GM23248 (cell line): Measurements from ENCODE around the gene NRM. TPM values are rescaled to one million over a fixed set of nuclear protein-coding genes. Genes with fewer than 3 reads are reported as not detected.
"Not testable (repeated sequence)": the region's sequence is repeated elsewhere in the genome, so short reads cannot be mapped to it uniquely, and the experiment has no call there.

Experiments used
- DNase-seq: peaks from one replicate; pipeline ENCODE4 v3.0.0-alpha.2; 2015
- H2AFZ ChIP-seq: fragments of 200-600 bp; sonication (generic); 2 replicates; pipeline ENCODE4 v1.6.1; 2016; ENCODE audit warnings: antibody characterized with exemption
- H3F3A ChIP-seq: fragments of 200-600 bp; sonication (generic); 2 replicates; pipeline ENCODE4 v1.6.1; 2016; ENCODE audit warnings: mild to moderate bottlenecking, antibody characterized with exemption, mixed run types; ENCODE audit not compliant: insufficient read depth
- H3K27ac ChIP-seq: fragments of 200-600 bp; sonication (generic); 2 replicates; pipeline ENCODE4 v1.5.1; 2016; ENCODE audit warnings: mild to moderate bottlenecking
- H3K27me3 ChIP-seq: fragments of 200-600 bp; sonication (generic); replicated peaks from 2 replicates; pipeline ENCODE4 v1.6.1; 2016; ENCODE audit warnings: mild to moderate bottlenecking; ENCODE audit not compliant: insufficient read depth
- H3K36me3 ChIP-seq: fragments of 200-600 bp; sonication (generic); 2 replicates; pipeline ENCODE4 v1.6.1; 2016; ENCODE audit warnings: low read depth, mild to moderate bottlenecking
- H3K4me1 ChIP-seq: fragments of 200-600 bp; sonication (generic); 2 replicates; pipeline ENCODE4 v1.6.1; 2016; ENCODE audit warnings: mild to moderate bottlenecking; ENCODE audit not compliant: insufficient read depth
- H3K4me2 ChIP-seq: fragments of 200-600 bp; sonication (generic); one replicate; pipeline ENCODE4 v1.6.1; 2016; ENCODE audit warnings: mild to moderate bottlenecking; ENCODE audit not compliant: unreplicated experiment
- H3K4me3 ChIP-seq: fragments of 200-600 bp; sonication (generic); 2 replicates; pipeline ENCODE4 v1.5.1; 2016; ENCODE audit warnings: mild to moderate bottlenecking
- H3K79me2 ChIP-seq: fragments of 200-600 bp; sonication (generic); 2 replicates; pipeline ENCODE4 v1.6.1; 2016; ENCODE audit warnings: mild to moderate bottlenecking; ENCODE audit not compliant: insufficient read depth
- H3K9ac ChIP-seq: fragments of 200-600 bp; sonication (generic); 2 replicates; pipeline ENCODE4 v1.6.1; 2016; ENCODE audit warnings: mild to moderate bottlenecking
- H3K9me2 ChIP-seq: fragments of 200-600 bp; sonication (generic); 2 replicates; pipeline ENCODE4 v1.6.1; 2016; ENCODE audit warnings: mixed run types, mild to moderate bottlenecking, moderate library complexity; ENCODE audit not compliant: insufficient read depth
- H3K9me3 ChIP-seq: fragments of 200-600 bp; sonication (generic); one replicate; pipeline ENCODE4 v1.6.1; 2017; ENCODE audit warnings: low read depth
- H4K20me1 ChIP-seq: fragments of 200-600 bp; sonication (generic); 2 replicates; pipeline ENCODE4 v1.6.0; 2016; ENCODE audit not compliant: insufficient read depth
- EZH2 ChIP-seq: fragments of 200-600 bp; sonication (generic); IDR thresholded peaks from 2 replicates; pipeline ENCODE4 v1.6.1; 2018; ENCODE audit warnings: antibody characterized with exemption, mild to moderate bottlenecking; ENCODE audit not compliant: insufficient read depth, poor library complexity, severe bottlenecking
- EZH2phosphoT487 ChIP-seq: fragments of 200-600 bp; sonication (generic); IDR thresholded peaks from 2 replicates; pipeline ENCODE4 v1.6.1; 2018; ENCODE audit warnings: antibody characterized with exemption, moderate library complexity, mild to moderate bottlenecking, low read depth; ENCODE audit not compliant: insufficient read depth
- WGBS, 2 experiments: methylation state at CpG; one replicate each; pipeline ENCODE4 v1.1.6; 2015 to 2017; ENCODE audit warnings: low lambda C conversion rate in 2 of 2, low coverage in 1 of 2; ENCODE audit errors: missing lambda C conversion rate in 2 of 2; 5-methylcytosine and 5-hydroxymethylcytosine counted together
- in situ Hi-C: fragments of 300-500 bp; cut with MboI; formaldehyde crosslinking; loops from 2 replicates; pipeline ENCODE4 v1.15.0; 2020
- polyA plus RNA-seq: library from polyadenylated mRNA; unstranded; fragments of >200 nt; fragmentation: Nextera tagmentation; extraction: Ambion mirVana; gene quantifications from 2 replicates; pipeline ENCODE4 v1.2.1, GENCODE V29; 2016
- total RNA-seq: library from RNA; depleted of rRNA; stranded (reverse); fragments of >200 nt; shearing (Covaris generic); gene quantifications from 2 replicates; pipeline ENCODE4 v1.2.3, GENCODE V29; 2014

NRM gene
- total and polyA plus RNA-seq, 2 experiments from 2014 or later = 6.2 to 11.3 TPM

DNA sequence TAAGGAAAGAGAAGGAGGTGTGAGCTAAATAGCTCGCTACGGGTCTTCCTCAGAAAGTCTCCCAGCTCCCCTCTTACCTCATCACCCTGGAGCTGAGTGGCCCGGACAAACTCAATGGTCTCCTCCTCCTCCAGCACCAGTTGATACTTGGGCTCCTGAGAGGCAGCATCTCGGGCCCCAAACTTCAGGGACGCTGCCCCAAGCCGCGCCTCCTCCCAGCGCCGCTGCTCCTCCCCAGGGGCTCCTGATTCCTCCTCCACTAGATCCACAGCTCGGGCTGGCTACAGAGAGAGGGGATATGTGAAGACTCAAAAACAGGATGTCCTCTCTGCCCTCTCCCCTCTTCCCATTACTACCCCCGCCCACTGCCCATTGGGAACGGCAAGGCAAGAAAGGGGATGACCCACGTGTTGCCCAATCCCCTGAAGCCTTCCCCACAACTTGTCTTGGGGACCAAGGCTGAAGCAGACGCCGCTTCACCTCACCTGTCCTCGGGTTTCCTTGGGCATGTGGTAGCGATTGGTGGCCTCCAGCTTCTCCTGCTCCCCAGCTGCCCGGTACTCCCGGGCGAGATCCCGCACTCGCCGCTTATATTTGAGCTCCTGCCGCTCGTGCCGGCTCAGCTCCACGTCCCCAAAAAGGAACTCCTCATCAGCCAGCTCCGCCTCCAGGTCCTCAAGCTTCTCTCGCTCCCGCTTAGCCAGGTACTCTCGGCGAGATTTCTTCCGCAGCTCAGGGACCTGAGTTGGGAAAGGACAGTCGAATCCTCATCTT lies 25.6 kb downstream of the NRM start:
- H3K27me3 ChIP-seq = no peaks in the 10 kb centered on the region
- H3K4me3 ChIP-seq = no peak overlapping the region
- H3K4me2 ChIP-seq = no peak overlapping the region
- no peak overlapping the region for H3K9ac ChIP-seq
- no peak overlapping the region for H2AFZ ChIP-seq
- H3K4me1 ChIP-seq = peaks cover 8% of the 10 kb centered on the region
- H3K36me3 ChIP-seq = peaks cover 72% of the 10 kb centered on the region
- H3K27ac ChIP-seq = no peak overlapping the region
- WGBS, 2 experiments = 93 to 94% methylated on average over 34 of the region's 34 CpGs
- no peaks in the 10 kb centered on the region for H3K9me2 ChIP-seq
- 0 out of 2 replicates have a peak, but pooled peaks cover 4% of the 10 kb centered on the region for H3F3A ChIP-seq
- TF ChIP-seq EZH2 (no peak), EZH2phosphoT487 (no peak)
- H3K9me3 ChIP-seq = no peaks in the 10 kb centered on the region
- DNase-seq = no peak
- H4K20me1 ChIP-seq = no peaks in the 10 kb centered on the region
- H3K79me2 ChIP-seq = peaks cover 5% of the 10 kb centered on the region
- in situ Hi-C loops = no loop called here

DNA sequence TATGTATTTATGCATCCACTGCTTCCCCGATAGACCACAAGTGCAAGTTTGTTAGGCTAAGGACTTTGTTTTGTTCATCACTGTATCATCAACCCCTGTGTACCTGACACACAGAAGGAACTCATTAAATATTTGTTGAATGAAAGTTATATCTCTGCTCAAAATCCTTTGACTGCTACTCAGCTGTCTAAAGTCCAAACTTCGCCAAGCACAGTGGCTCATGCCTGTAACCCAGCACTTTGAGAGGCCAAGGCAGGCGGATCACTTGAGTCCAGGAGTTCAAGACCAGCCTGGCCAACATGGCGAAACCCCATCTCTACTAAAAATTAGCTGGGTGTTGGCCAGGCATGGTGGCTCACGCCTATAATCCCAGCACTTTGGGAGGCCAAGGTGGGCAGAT lies 32.9 kb downstream of the NRM start:
- H3K36me3 ChIP-seq = peaks cover 25% of the 10 kb centered on the region
- H3K9me2 ChIP-seq, H3K9ac ChIP-seq, H2AFZ ChIP-seq, H3K9me3 ChIP-seq, H4K20me1 ChIP-seq, H3K4me2 ChIP-seq, in situ Hi-C loops, H3K4me1 ChIP-seq, H3F3A ChIP-seq, H3K4me3 ChIP-seq, H3K79me2 ChIP-seq, DNase-seq, H3K27me3 ChIP-seq, H3K27ac ChIP-seq: not testable (repeated sequence)
- WGBS, 2 experiments = 89 to 92% methylated on average over 5 of the region's 5 CpGs

DNA sequence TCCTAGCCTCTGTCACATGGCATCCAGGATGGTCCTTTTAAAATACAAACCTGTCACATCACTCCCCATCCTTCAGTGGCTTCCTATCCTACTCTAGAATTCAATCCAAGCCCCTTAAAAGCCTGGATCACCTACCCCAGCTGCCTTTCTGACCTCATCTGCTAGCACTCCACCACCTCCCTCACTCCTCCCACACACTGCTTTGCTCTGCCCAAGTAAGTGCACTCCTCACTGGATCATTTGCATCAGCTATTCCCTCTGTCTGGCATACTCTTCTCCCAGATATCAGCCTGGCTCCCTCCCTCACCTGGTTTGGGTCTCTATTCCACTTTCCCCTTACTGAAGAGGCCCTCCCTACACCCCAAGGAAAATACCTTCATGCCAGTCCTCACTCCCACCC lies 33.3 kb downstream of the NRM start:
- in situ Hi-C loops = no loop called here
- Histone ChIP-seq H2AFZ (no peak overlapping the region), H4K20me1 (no peaks in the 10 kb centered on the region), H3K9ac (0 out of 2 replicates have a peak overlapping the region, but pooled peaks have one; percentile 3), H3K9me3 (no peaks in the 10 kb centered on the region), H3K4me1 (no peaks in the 10 kb centered on the region), H3K36me3 (peaks cover 21% of the 10 kb centered on the region), H3K4me3 (no peak overlapping the region), H3K79me2 (no peaks in the 10 kb centered on the region), H3F3A (no peaks in the 10 kb centered on the region), H3K27me3 (no peaks in the 10 kb centered on the region), H3K9me2 (no peaks in the 10 kb centered on the region), H3K4me2 (no peak overlapping the region), H3K27ac (no peak overlapping the region)
- TF ChIP-seq EZH2phosphoT487 = no peak
- TF ChIP-seq EZH2 = no peak
- no peak for DNase-seq

DNA sequence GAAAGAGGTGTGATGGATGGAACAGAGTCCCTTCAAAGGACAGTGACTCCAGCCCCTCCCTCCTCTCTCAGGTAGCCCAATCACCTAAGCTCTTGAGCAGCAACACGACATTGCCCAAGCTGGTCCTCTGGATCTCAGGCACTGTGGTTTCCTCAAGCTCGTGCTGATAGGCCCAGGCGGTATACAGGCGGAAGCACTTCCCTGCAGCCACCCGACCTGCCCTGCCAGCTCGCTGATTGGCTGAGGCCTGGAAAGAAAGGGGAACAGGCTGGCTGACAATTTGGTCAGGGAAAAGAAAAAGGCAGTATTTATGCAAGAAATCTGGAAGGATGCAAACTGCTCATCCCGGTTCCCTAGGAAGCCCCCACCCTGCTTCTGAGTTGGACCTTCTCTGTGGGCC lies 34.3 kb downstream of the NRM start:
- WGBS, 2 experiments = 91 to 93% methylated on average over 7 of the region's 7 CpGs
- no peak for DNase-seq
- TF ChIP-seq EZH2phosphoT487 = no peak
- no peak for TF ChIP-seq EZH2
- Histone ChIP-seq H3K79me2 (no peaks in the 10 kb centered on the region), H3F3A (no peaks in the 10 kb centered on the region), H3K9ac (no peak overlapping the region), H3K9me2 (no peaks in the 10 kb centered on the region), H3K27ac (no peak overlapping the region), H3K4me2 (no peak overlapping the region), H3K27me3 (no peaks in the 10 kb centered on the region), H3K36me3 (peaks cover 17% of the 10 kb centered on the region; the same call in 1 of the 2 replicates), H4K20me1 (no peaks in the 10 kb centered on the region), H3K4me3 (no peak overlapping the region), H3K9me3 (no peaks in the 10 kb centered on the region), H2AFZ (no peak overlapping the region), H3K4me1 (no peaks in the 10 kb centered on the region)
- in situ Hi-C loops = no loop called here

DNA sequence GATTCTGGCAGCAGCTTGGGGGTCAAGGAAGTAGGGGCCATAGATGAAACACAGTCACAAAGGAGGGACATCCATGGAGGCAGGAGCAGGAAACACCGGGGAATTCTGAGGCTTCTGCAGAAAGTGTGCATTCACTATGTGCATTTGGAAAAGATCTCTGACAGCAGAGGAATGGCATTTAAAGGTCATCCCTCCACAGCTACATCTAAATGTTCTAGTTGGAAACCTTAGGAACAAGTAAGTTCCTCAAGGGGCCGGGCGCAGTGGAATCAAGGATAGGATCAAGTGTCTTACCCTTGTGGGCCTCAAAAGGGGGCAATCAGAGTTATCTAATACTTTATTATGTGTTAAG lies 35.1 kb downstream of the NRM start:
- TF ChIP-seq EZH2 (no peak), EZH2phosphoT487 (no peak)
- H3K4me1 ChIP-seq = no peaks in the 10 kb centered on the region
- no peaks in the 10 kb centered on the region for H3F3A ChIP-seq
- H3K9me2 ChIP-seq = no peaks in the 10 kb centered on the region
- H2AFZ ChIP-seq = no peak overlapping the region
- H3K4me2 ChIP-seq = no peak overlapping the region
- 95 to 100% methylated on average over 3 of the region's 3 CpGs for WGBS, 2 experiments
- H3K9ac ChIP-seq = no peak overlapping the region
- in situ Hi-C loops = no loop called here
- H3K27me3 ChIP-seq = no peaks in the 10 kb centered on the region
- H3K36me3 ChIP-seq = peaks cover 17% of the 10 kb centered on the region; the same call in 1 of the 2 replicates
- no peaks in the 10 kb centered on the region for H3K9me3 ChIP-seq
- no peaks in the 10 kb centered on the region for H4K20me1 ChIP-seq
- DNase-seq = no peak
- no peak overlapping the region for H3K27ac ChIP-seq
- H3K4me3 ChIP-seq = no peak overlapping the region
- H3K79me2 ChIP-seq = no peaks in the 10 kb centered on the region
